ENCODE measurements around the gene CADM4. TPM values are rescaled to one million over a fixed set of nuclear protein-coding genes. Genes with fewer than 3 reads are reported as not detected.
A peak's percentile ranks its signal among the peaks of the same experiment; 100 is the strongest.
"Not testable (repeated sequence)": the region's sequence is repeated elsewhere in the genome, so short reads cannot be mapped to it uniquely, and the experiment has no call there.

The CADM4 gene
- total RNA-seq, 1 donor from 2014 or later: 0.44 TPM

DNA sequence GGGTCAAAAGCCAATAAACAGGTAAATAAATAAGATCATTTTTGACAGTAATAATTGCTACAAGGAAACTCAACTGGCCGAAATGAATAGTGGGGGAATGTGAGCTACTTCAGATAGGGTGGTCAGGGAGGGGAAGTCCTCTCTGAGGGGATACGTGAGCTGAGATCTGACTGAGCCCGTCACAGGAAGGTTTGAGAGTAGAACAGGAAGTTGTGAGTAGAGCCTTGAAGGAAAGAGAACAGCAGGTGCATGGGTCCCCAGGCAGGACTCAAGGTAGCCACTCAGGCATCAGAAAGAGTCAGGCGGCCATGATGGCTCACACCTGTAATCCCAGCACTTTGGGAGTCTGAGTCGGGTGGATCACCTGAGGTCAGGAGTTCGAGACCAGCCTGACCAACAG lies 50.0 kb downstream of the CADM4 start:
- H3K9me3 Mint-ChIP-seq: no peaks in the 10 kb centered on the region
- H3K27ac Mint-ChIP-seq: no peak overlapping the region
- peaks cover 12% of the 10 kb centered on the region for H3K4me1 Mint-ChIP-seq
- H3K4me3 Mint-ChIP-seq: no peak overlapping the region
- intact Hi-C loops (cut with micrococcal nuclease): loop anchor here (10.0 kb wide), 1 partner anchor 915 kb away; the partner anchor contains the start of gene ZNF180
- H3K36me3 Mint-ChIP-seq (ENCODE audit: low read depth): peaks cover 31% of the 10 kb centered on the region
- DNase-seq: no peak
- no peaks in the 10 kb centered on the region for H3K27me3 Mint-ChIP-seq

- peaks cover 34% of the 10 kb centered on the region for H3K36me3 Mint-ChIP-seq (ENCODE audit: low read depth)
- intact Hi-C loops (cut with micrococcal nuclease): no loop called here
- no peak overlapping the region for H3K4me3 Mint-ChIP-seq
- H3K27ac Mint-ChIP-seq: no peak overlapping the region
- no peaks in the 10 kb centered on the region for H3K9me3 Mint-ChIP-seq
- no peak for DNase-seq
- no peaks in the 10 kb centered on the region for H3K27me3 Mint-ChIP-seq
- peaks cover 13% of the 10 kb centered on the region for H3K4me1 Mint-ChIP-seq
Measured at GRCh38 chr19:43589277-43589676, 50.4 kb downstream of the CADM4 start.

DNA sequence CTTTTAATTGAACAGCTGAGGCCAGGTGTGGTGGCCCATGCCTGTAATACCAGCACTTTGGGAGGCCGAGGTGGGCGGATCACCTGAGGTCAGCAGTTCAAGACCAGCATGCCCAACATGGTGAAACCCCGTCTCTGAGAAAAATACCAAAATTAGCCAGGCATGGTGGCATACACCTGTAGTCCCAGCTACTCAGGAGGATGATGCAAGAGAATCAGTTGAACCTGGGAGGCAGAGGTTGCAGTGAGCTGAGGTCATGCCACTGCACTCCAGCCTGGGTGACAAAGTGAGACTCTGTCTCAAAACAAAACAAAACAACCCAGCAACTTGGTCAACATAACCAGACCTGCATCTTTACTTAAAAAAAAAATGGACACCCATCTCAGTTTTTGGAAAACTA lies 52.6 kb downstream of the CADM4 start:
- H3K9me3 Mint-ChIP-seq; DNase-seq; H3K27me3 Mint-ChIP-seq; H3K4me3 Mint-ChIP-seq; H3K4me1 Mint-ChIP-seq; intact Hi-C loops (cut with micrococcal nuclease); H3K27ac Mint-ChIP-seq: not testable (repeated sequence)
- peaks cover 23% of the 10 kb centered on the region for H3K36me3 Mint-ChIP-seq (ENCODE audit: low read depth)

- intact Hi-C loops (cut with micrococcal nuclease): no loop called here
- H3K4me1 Mint-ChIP-seq: peaks cover 14% of the 10 kb centered on the region
- H3K27ac Mint-ChIP-seq: no peak overlapping the region
- H3K9me3 Mint-ChIP-seq: no peaks in the 10 kb centered on the region
- H3K4me3 Mint-ChIP-seq: no peak overlapping the region
- peaks cover 22% of the 10 kb centered on the region for H3K36me3 Mint-ChIP-seq (ENCODE audit: low read depth)
- DNase-seq: no peak
- H3K27me3 Mint-ChIP-seq: no peaks in the 10 kb centered on the region
Measured at GRCh38 chr19:43586346-43586745, 53.3 kb downstream of the CADM4 start.

DNA sequence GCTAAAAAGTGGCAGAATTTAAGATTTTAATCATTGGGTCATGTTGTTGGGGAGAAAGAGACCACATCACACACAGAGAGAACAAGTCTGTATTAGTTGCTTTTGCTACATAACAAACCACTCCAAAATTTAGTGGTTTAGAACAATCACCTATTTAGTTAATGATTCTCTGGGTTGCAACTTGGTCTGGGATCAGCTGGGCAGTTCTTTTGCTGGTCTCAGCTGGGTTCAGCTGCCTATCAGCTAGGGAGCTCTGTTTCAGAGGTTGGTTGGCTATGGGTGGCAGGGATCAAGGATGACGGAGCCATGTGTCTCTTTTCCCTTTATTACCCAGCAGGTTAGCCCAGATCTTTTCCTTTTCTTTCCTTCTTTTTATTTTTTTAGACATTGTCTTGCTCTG lies 55.2 kb downstream of the CADM4 start:
- DNase-seq: no peak
- peak overlapping the region; percentile 78 for H3K27ac Mint-ChIP-seq
- no peaks in the 10 kb centered on the region for H3K9me3 Mint-ChIP-seq
- peaks cover 22% of the 10 kb centered on the region for H3K4me1 Mint-ChIP-seq
- H3K4me3 Mint-ChIP-seq: no peak overlapping the region
- H3K36me3 Mint-ChIP-seq (ENCODE audit: low read depth): peaks cover 14% of the 10 kb centered on the region
- no peaks in the 10 kb centered on the region for H3K27me3 Mint-ChIP-seq
- intact Hi-C loops (cut with micrococcal nuclease): no loop called here

GRCh38 chr19:43582495-43582894 lies 57.2 kb downstream of the CADM4 start:
- no peaks in the 10 kb centered on the region for H3K9me3 Mint-ChIP-seq
- H3K4me3 Mint-ChIP-seq: no peak overlapping the region
- no peaks in the 10 kb centered on the region for H3K27me3 Mint-ChIP-seq
- no peak for DNase-seq
- intact Hi-C loops (cut with micrococcal nuclease): no loop called here
- peaks cover 18% of the 10 kb centered on the region for H3K36me3 Mint-ChIP-seq (ENCODE audit: low read depth)
- H3K4me1 Mint-ChIP-seq: peaks cover 27% of the 10 kb centered on the region
- peak overlapping the region; percentile 25 for H3K27ac Mint-ChIP-seq

GRCh38 chr19:43581467-43581866 lies 58.2 kb downstream of the CADM4 start:
- Mint-ChIP-seq H3K4me3 (peak overlapping the region; percentile 85), H3K36me3 (ENCODE audit: low read depth) (peaks cover 18% of the 10 kb centered on the region), H3K27ac (no peak overlapping the region), H3K4me1 (peaks cover 28% of the 10 kb centered on the region), H3K9me3 (no peaks in the 10 kb centered on the region), H3K27me3 (no peaks in the 10 kb centered on the region)
- intact Hi-C loops (cut with micrococcal nuclease): no loop called here
- no peak for DNase-seq

DNA sequence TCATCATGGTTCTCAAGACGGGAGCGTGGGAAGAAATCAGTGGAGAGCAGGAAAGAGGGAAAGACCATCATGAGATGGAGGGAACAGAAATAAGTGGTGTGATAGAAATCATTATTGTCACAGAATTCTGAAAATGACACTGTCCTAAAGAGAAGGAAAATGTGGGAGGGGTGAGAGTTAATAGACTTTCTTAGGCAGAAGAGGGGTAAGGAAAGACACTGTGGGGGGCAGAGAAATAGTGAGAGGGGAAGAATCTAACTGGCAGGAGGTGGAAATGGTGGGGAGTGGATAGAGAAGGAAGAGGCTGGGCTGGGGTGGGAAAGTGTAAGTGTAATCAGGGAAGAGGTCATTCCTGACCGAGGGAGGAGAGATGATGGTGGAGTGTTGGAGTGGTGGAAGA lies 60.9 kb downstream of the CADM4 start:
- peak overlapping the region; percentile 70 for H3K27ac Mint-ChIP-seq
- H3K9me3 Mint-ChIP-seq: no peaks in the 10 kb centered on the region
- peak overlapping the region; percentile 85 for H3K4me3 Mint-ChIP-seq
- H3K36me3 Mint-ChIP-seq (ENCODE audit: low read depth): peaks cover 11% of the 10 kb centered on the region
- no peak for DNase-seq
- H3K27me3 Mint-ChIP-seq: no peaks in the 10 kb centered on the region
- intact Hi-C loops (cut with micrococcal nuclease): loop anchor here (5.0 kb wide), 1 partner anchor 131 kb away; no protein-coding TSS in a partner anchor
- peaks cover 36% of the 10 kb centered on the region for H3K4me1 Mint-ChIP-seq

DNA sequence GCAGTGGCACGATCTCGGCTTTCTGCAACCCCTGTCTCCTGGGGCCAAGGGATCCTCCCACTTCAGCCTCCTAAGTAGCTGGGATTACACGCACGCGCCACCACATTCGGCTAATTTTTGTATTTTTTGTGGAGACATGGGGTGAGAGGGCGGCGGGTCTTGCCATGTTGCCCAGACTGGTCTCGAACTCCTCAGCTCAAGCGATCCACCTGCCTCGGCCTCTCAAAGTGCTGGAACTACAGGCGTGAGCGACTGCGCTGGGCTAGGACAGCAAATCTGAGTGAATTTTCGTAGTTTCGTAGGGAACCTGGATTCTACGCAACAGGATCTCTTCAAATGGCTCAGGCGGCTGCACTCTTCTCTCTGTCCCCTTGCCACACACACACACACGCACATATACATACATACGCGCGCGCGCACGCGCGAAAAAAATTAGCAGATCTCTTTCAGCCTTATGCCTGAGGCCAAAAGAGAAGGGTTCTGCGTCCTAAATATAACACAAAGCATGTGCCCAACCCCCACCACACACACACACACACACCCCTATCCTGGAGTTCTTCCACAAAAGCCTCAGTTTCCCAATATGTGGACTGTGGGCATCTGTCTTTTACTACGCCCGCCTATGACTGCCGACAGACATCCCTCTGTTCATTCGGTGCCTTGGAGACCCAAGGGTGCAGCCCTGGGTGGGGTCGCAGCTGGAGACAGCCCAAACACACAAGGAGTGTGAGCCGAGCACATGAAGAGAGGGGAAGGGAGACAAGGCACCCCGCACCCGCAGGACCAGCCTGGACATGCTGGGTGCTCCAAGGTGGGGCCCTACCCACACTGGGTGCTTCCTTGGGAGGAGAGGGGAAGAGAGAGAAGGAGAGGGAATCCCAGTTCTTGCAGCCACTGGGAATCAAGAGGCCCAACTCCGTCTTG lies 63.4 kb downstream of the CADM4 start:
- H3K27me3 Mint-ChIP-seq: no peaks in the 10 kb centered on the region
- peaks cover 14% of the 10 kb centered on the region for H3K36me3 Mint-ChIP-seq (ENCODE audit: low read depth)
- peaks cover 30% of the 10 kb centered on the region for H3K4me1 Mint-ChIP-seq
- H3K27ac Mint-ChIP-seq: peak overlapping the region; percentile 68
- peak overlapping the region; percentile 96 for H3K4me3 Mint-ChIP-seq
- no peaks in the 10 kb centered on the region for H3K9me3 Mint-ChIP-seq
- intact Hi-C loops (cut with micrococcal nuclease): loop anchor here (1.0 to 5.0 kb wide), 5 partner anchors 20 to 129 kb away; partner anchors contain the start of genes IRGQ, ZNF428, ZNF575 and ZNF576
- DNase-seq: peak; percentile 68

- H3K27ac Mint-ChIP-seq: peak within 1 kb of the TSS; percentile 94
- intact Hi-C loops (cut with micrococcal nuclease): loop anchor here (1.0 to 5.0 kb wide), 5 partner anchors 21 to 128 kb away; partner anchors contain the start of genes IRGQ, ZNF428, ZNF575 and ZNF576
- H3K4me1 Mint-ChIP-seq: peaks cover 28% of the 10 kb centered on the region
- no peaks in the 10 kb centered on the region for H3K27me3 Mint-ChIP-seq
- H3K36me3 Mint-ChIP-seq (ENCODE audit: low read depth): peaks cover 14% of the 10 kb centered on the region
- peak; percentile 99 for DNase-seq
- peak within 1 kb of the TSS; percentile 96 for H3K4me3 Mint-ChIP-seq
- H3K9me3 Mint-ChIP-seq: no peaks in the 10 kb centered on the region
Measured at GRCh38 chr19:43575156-43575950, 64.3 kb downstream of the CADM4 start, which contains the start of the genes PINLYP and XRCC1. Gene PINLYP, plus strand, starts transcription at chr19:43575801. Its CDS starts 1,391 bp downstream, at chr19:43577192. Gene XRCC1, minus strand, starts transcription at chr19:43575527. Its CDS starts 69 bp downstream, at chr19:43575458.

DNA sequence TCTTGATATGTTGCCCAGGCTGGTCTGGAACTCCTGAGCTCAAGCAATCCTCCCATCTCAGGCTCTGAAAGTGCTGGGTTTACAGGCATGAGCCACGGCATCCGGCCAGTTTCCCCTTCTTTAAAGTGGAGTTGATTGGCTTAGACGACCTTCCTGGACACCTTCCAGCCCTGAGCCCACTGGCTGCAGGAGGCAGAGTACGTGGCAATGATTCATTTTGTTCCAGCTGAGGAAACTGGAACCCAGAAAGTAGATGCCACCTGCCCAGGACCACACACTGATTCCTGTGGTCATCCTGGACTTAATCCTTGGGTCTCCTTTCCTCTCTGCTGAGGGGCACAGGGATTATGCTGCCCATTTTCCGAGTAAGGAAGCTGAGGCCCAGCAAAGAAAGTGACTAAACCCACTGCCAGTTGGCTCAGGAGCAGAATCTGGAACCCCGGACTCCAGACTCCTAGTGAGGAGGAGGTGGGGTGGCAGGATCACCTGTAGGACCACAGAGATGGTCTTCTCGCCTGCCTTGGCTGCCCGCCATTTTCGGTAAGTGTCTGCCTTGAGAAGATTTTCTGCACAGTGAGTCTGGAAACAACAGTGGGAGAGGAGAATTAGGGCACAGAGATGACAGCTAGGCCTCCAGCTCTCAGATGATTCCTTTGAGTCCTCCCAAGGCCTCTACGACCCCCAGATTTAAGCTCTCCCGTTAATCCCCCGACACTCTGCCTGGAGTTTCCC lies 65.1 kb downstream of the CADM4 start:
- Mint-ChIP-seq H3K9me3 (no peaks in the 10 kb centered on the region), H3K36me3 (ENCODE audit: low read depth) (peaks cover 16% of the 10 kb centered on the region), H3K27me3 (no peaks in the 10 kb centered on the region), H3K4me1 (peaks cover 23% of the 10 kb centered on the region), H3K27ac (peak overlapping the region; percentile 94), H3K4me3 (peak overlapping the region; percentile 96)
- intact Hi-C loops (cut with micrococcal nuclease): loop anchor here (1.0 to 5.0 kb wide), 5 partner anchors 22 to 127 kb away; partner anchors contain the start of genes IRGQ, ZNF428, ZNF575 and ZNF576
- DNase-seq: peak; percentile 65

Data from activated CD4-positive, alpha-beta T cell treated with anti-CD3 and anti-CD28 coated beads, Interleukin-2, amount 10 ng/mL, durations not matched to agents 24 days and 14 days (primary cell).